NCI-H510A (cell line): ENCODE results near the gene TTC34.

Source experiments
- DNase-seq: peaks from one replicate; lab custom pipeline; 2025; lab: John Stamatoyannopoulos, UW

The TTC34 gene

GRCh38 chr1:2830761-2831425, 29.4 kb upstream of the TTC34 start:
- no peak for DNase-seq

DNA sequence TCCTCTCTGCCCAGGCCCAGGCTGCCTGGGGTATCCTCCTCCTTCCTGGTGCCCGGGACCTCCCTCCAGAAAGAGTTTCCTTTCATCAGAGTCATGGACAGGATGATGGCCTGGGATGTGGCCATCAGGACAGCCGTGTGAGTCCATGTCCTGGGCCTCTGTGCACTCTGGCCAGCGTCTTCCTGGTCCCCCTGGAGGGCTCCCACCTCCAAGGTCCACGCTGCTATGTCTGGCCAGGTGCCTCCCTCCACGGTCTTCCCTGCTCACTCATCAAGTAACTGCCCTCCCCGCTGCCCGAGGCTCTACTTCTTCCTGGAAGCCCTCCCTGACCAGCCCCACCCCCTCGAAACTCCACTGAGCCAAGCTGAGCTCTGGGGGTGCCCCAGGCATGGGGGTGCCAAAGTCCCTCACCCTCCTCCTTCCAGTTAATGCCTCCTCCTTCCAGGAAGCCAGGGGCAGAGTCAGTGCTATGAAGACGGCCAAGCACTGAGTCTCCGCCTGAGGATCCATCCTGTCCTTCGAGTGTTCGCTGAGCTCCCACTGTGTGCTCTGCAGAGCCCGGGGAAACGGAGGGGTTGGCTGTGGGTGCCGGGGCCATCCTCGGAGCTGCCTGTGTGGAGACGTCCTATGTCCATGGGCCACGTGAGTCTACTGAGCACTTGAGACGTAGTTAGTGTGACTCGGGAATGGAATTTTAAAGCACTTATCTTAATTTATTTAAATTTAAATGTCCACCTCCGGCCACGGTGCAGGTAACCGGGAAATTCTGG, 28.5 kb upstream of the TTC34 start:
- no peak for DNase-seq

DNA sequence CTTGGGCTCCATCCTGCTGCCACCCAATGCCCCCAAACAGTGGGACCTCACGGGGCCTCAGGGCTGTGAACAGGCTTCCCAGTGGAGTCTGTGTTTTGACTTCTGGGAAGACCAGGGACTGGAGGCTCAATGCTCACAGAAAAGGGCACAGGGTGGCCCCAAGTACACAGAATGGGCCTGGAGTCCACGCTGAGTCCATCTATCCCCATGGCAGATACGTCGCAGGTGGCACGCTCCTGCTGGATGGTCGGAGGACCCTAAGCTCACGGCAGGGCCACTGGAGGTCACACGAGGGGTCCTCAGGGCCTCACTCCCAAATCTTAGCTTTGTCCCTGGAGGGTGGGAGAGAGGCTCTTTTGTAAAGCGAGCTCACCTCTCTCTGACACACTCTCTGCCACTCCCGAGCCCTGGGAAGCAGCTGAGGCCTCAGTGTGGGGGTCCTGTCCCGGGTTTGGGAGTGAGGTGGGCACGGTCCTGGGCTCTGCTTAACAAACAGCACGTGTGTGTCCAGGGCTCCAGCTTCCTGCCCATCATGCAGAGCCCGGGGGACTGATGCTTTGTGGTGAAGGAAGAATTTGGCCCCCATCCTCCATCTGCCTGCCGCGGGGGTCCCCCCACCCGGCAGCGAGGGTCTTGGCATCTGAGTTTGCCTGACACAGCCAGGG, 27.2 kb upstream of the TTC34 start:
- DNase-seq = no peak

GRCh38 chr1:2826736-2827292, 25.3 kb upstream of the TTC34 start:
- no peak for DNase-seq

GRCh38 chr1:2826316-2826715, 24.8 kb upstream of the TTC34 start:
- DNase-seq = no peak

DNA sequence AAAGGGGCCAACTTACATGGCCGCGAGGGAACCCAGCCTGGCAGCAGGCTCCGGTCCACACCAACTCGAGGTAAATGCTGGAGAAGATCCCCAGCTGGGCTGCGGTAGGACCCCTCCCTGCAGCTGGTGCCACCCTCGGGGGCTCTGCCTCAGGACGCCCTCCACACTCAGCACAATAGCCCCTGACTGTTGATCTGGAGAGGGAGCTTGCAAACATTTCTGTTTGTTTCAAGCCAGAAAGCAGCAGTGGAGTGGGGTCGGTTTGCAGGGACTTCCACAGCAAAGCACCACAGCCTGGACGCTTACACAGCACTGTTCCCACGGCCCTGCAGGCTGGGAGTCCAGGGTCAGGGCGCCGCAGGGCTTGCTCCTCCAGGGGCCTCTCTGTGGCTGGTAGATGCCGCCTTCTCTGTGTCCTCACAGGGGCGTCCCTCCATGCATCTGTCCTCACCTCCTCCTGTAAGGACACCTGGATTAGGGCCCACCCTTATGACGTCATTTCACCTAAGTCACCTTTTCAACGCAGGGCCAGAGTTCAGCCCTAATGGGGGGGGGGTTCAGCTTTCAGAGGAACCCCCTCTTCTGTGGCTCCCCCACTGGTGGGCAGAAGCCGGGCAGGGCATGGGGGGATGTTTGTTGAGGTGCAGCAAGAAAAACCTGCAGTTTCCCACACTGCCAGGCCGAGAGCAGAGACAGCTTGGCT, 24.1 kb upstream of the TTC34 start:
- DNase-seq = no peak

DNA sequence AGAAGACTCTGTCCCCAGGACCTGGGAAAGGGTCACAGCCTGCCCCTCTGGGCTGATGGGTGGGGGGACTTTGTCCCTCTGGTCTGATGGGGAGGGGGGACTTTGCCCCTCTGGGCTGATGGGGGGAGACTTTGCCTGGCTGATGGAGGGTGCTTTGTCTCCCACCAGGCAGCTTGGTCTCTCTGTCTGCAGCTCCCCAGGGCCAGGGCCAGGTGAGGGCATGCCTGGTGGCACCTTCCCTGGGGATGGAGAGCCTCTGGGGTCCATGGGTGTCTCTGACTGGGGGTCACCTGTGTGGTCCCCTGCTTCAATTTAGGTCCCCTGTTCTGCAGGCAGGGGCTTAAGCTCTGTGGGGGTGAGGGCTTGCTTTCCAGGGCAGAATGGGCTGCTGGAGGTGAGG, 23.5 kb upstream of the TTC34 start:
- no peak for DNase-seq

DNA sequence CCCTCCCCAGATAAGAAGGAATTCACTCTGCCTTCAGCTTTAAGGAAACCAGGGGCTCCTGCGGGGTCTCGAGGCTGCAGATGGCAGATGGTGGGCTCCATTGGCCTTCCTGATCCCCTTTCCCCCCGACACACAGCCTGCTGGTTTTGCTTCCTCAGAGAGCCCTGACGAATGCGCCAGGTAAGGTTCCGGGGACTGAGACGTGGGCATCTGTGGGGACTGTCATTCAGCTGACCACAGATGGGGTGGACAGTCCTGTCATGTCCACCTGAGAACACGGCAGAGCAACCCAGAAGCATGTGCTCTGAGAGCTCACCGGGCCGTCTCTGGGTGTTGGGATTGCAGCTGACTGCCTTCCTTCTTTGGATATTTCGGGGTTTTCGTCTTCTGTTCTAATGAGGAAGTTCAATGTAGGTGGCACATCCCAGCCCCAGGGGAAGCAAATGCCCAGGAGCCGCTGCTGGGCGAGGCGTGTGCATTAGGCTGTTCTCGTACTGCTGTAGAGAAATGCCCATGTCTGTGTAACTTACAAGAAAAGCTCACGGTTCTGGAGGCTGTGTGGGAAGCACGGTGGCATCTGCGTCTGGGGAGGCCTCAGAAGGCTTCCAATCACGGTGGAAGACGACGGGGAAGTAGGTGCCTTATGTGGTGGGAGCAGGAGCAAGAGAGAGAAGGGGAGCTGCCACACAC, 22.6 kb upstream of the TTC34 start:
- no peak for DNase-seq

DNA sequence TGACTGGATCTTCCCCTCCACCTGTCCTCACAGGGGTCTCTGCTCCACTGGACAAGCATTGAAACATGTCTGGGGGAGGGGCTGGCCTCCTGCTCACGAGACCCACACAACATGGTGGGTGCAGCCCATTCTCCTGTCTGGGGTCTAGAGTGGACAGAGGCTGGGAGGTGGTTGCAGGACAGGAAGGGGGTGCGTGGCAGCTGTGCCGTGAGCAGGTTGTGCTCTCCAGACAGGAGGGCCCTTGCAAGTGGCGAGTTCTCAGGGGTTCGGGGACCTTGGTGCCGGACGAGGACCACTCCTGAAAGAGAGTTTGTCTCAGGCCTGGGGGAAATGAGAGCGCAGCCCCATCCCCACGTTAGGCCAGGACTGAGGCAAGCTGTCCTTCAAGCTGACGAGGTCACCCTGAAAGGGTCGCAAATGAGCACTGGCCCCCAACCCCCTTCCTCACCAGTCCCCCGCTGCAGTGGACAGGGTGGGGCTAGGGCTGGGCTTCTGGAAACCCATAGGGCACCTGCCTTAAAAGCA, 21.2 kb upstream of the TTC34 start:
- DNase-seq = no peak

DNA sequence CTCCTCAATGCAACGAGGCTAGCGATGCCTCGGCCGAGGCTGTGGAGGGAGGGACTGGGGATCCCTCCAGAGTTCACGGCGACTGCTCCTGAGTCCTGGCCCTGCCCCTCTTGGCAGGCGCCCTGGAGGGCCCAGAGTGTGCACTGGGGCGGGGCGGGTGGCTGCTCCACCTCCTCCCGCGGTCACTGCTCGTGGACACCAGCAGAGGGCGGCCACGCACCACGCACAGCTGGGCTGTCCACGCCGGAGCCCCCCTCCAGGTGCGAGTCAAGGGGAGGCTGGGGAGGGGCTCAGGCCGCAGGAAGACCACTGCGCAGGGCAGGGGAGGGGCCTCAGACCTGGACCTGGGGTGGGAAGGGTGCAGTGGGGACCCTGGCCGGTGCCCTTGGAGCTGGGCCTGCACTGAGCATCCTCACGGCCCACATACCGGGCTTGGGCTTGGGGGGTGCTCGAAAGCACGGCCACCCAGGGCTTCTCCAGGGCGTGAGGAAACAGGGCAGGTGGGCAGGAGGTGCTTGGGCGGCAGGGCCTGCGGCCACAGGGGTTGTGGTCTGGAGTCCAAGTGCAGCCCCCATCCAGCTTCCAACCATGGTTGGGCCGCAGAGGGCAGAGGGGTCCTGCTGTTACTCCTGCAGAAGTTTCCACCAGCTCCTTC, 20.6 kb upstream of the TTC34 start:
- no peak for DNase-seq

DNA sequence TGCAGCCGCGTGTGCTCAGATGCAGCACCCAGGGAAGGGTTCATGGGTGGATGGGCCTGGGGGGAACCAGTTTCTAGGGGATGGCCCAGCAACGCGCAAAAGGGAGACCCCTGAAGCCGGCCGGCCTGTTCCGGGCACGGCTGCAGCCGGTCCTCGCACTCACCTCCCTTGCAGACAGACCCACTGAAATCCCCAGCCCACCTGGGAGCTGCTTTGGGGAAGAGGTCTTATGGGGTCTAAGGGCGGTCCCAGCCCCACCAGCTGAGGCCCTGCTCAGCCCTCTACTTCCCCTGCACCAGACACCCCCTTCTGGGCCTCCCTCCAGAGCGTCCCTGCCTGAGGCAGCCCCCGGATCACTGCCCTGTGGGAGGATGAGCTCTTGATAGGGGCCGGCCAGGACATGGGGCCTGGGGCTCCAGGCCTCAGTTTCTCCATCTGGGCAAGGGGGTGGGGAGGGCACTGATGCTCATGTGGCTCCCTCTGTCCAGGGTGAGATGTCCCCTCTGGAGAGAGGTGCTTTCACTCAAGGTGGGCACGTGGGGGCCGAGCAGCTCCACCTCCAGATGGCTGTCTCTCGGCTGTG, 20.0 kb upstream of the TTC34 start:
- no peak for DNase-seq

- no peak for DNase-seq
Observed at GRCh38 chr1:2820731-2821372, 19.4 kb upstream of the TTC34 start.

DNA sequence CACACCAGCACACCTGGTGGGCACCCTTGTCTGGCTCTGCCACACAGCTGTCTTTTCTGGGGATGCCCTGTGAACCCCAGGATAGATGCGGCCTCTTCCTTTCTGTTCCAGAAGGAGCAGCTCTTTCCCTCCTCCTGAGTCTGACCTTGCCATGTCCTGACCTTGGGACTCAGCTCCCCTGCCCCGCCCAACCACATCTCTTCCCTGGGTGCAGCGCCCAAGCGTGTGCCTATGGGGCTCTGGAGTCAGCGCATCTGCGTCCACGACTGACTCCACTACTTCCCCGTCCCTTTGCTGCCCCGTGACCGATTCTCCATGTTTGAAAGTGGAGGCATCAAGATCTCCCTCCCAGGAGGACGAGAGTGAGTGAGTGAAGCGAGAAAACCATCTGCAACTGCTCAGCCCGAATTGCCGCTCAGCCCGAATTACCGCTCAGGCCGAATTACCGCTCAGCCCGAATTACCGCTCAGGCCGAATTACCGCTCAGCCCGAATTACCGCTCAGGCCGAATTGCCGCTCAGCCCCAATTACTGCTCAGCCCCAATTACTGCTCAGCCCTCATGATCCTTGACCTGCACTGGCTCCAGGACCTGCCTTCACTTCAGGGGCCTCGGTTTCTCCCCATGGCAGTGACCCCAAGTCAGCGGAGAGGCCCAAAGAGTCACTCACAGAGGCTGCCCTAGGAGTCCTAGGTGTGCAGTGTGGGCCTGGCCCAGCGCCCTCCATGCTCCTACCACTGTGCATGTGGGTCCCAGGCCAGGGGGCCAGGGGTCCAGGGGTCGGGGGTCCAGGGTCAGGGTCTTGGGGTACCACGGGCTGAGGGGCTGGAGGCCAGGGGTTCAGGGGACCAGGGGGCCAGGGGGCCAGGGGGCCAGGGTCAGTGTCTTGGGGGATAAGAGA, 18.6 kb upstream of the TTC34 start:
- DNase-seq = no peak

- DNase-seq = no peak
Observed at GRCh38 chr1:2819429-2819828, 17.9 kb upstream of the TTC34 start.

DNA sequence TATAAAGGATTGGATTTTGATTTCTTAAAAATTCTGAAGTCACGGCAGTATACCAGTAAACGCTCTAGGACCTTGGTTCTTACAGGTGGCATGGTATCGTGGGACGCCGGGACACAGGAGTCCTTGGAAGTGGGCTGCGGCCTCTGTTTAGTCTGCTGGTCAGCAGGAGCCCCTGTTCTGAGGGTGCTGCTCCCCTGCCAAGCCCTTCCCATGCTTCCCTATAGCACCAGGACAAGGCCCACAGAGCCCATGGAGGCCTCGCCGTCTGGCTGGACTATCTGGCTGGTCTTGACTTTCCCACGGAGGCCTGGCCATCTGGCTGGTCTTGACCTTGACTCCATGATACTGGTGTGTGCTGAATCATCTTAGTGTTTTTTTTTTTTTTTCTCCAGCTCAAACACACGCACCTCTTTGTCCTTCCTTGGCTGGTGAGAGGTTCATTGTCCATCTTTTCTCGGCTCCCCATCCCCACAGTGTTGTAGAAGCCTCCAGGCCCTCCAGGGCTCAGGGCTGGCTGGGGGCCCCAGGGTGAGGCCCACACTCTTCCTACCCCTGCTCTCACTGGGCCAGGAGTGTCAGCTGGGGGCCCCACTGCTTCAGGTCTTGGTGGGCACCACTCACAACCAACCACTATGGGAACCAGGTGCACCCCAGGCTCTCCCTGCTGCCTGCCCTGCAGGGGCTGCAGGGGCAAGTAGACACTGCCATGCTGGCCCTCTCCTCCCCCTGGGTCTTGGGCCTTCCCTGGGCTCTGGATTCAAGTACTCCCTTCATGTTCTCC, 16.5 kb upstream of the TTC34 start:
- no peak for DNase-seq

DNA sequence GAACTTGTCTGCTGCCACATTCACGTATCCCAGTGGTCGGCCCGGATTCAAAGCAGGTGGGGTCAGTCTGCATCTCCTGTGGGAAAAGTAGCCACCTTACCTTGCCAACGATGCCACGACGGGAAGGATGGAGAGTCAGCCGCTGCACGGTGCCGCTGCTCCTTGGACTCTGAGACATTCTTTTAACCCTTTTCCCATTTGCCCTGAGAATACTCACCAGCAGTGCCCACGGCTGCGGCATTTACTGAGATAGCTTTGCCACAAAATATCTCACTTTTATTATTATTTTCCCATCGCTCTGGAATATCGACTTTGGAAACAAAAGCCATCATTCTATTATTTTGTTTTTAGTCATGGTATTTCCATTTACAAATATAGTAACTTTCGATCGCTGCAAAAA, 15.3 kb upstream of the TTC34 start:
- DNase-seq = no peak

- no peak for DNase-seq
Observed at GRCh38 chr1:2815551-2815950, 14.1 kb upstream of the TTC34 start.

- DNase-seq = no peak
Observed at GRCh38 chr1:2814511-2815075, 13.1 kb upstream of the TTC34 start.
